ENCODE results near the gene FSD1L.

FSD1L gene

DNA sequence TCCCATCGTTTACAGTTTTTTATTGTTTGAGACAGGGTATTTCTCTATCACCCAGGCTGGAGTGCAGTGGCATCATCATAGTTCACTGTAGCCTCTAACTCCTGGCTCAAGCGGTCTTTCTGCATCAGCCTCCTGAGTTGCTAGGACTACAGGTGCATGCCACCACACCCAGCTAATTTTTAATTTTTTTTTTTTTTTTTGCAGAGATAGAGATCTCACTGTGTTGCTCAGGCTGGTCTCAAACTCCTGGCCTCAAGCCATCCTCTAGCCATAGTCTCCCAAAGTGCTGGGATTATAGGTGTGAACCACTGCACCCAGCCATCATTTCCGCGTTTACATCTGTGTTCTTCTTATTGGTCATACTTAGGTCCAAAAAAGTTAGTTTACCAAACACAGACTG lies 53.6 kb downstream of the FSD1L start:
- peak overlapping the region; percentile 2 for H3K4me3 ChIP-seq (ENCODE audit: low read depth, low read length)

DNA sequence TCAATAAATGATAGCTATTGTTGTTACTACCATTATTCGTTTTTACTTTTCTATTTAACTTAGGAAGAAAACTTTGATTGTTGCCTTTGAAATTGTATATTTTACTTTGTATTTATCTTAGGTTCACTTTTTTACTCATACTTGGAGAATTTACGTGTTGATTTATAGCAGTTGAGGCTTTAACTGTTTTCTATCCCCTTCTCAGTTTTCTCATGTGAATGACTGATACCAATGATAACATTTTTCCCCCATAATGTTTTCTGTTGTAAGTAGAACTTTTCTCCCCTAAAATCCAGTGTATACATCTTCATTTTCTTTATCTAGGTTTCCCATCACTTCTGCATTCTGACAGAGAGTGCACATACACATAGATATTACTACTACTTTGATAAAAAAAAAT lies 54.4 kb downstream of the FSD1L start:
- no peak for TF ChIP-seq CTCF (IDR thresholded peaks at IDR 0.05; ENCODE audit: borderline replicate concordance, insufficient read depth, low read depth, low read length)
- no peak overlapping the region for H3K4me3 ChIP-seq (ENCODE audit: low read depth, low read length)

More for the DNA sequence above, 53.6 kb downstream of the FSD1L start:
- TF ChIP-seq CTCF (IDR thresholded peaks at IDR 0.05; ENCODE audit: borderline replicate concordance, insufficient read depth, low read depth, low read length) = no peak

DNA sequence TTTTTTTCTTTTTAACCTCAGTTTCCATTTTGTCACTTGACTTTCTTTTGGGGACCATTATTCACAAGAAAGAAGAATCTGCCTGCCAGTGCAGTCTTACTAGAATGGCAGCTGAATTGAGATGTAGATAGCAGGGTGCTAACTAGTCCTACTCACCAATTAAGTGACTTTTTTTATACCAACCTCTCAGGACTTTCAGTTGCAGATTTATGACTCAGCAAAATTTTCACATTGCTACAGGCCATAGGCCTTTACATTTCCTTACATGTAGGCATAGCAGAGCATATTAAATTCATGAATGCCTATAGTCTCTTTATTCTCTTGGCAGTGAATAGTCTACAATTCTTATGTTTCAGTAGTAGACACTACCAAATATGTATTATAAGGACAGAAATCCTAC lies 56.0 kb downstream of the FSD1L start:
- no peak for TF ChIP-seq CTCF (IDR thresholded peaks at IDR 0.05; ENCODE audit: borderline replicate concordance, insufficient read depth, low read depth, low read length)
- no peak overlapping the region for H3K4me3 ChIP-seq (ENCODE audit: low read depth, low read length)

DNA sequence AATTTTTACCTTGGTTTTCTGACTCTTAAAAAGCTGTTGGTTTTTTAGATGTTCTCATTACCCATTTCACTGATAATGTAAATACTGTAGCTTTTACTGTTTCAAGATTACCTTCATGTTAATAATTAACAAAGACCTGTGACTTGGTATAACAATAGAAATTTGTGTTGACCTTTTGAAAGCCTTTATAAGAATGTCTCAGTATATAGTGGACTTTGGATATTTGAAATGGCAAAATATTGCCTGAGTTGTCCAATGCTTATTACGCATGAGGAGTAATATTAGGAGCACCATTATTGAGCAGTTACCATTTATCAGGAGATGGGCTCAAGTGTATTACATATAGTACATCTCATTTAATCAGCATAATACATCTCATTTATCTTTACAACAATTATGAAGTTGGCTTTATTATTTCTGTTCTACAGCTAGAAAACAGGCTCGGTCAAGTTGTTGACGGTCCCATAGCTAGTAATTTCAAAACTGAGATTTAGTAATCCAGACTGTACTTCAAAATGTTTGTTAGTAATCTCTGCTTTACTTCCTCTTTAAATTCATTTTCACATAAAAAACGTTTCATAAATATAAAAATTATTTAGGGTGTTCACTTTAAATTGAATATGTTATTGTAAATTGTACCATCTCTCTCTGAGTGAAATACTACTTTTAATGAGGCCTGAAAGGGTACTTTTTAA lies 59.4 kb downstream of the FSD1L start:
- no peak for TF ChIP-seq CTCF (IDR thresholded peaks at IDR 0.05; ENCODE audit: borderline replicate concordance, insufficient read depth, low read depth, low read length)

DNA sequence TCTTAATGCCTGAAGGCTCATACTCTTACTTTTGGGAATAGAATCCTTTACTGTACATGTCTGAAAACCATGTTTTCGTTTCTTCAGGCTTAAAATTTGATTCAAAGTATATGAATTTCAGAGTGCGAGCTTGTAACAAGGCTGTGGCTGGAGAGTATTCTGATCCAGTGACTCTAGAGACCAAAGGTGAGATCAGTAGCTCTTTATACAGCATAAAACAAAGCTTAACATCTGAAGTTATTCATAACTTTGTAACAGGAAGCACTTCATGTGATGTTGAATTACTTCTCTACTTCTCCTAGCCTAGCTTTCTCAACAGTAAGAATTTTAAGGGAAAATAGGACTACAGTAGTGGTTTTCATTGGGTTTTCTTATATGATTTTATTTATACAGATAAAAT lies 60.7 kb downstream of the FSD1L start:
- no peak for TF ChIP-seq CTCF (IDR thresholded peaks at IDR 0.05; ENCODE audit: borderline replicate concordance, insufficient read depth, low read depth, low read length)
- no peak overlapping the region for H3K4me3 ChIP-seq (ENCODE audit: low read depth, low read length)

More for the DNA sequence above, 59.4 kb downstream of the FSD1L start:
- no peak overlapping the region for H3K4me3 ChIP-seq (ENCODE audit: low read depth, low read length)

- no peak overlapping the region for H3K4me3 ChIP-seq (ENCODE audit: low read depth, low read length)
- TF ChIP-seq CTCF (IDR thresholded peaks at IDR 0.05; ENCODE audit: borderline replicate concordance, insufficient read depth, low read depth, low read length) = no peak
These were observed 62.2 kb downstream of the FSD1L start for GRCh38 chr9:105510024-105510423.

DNA sequence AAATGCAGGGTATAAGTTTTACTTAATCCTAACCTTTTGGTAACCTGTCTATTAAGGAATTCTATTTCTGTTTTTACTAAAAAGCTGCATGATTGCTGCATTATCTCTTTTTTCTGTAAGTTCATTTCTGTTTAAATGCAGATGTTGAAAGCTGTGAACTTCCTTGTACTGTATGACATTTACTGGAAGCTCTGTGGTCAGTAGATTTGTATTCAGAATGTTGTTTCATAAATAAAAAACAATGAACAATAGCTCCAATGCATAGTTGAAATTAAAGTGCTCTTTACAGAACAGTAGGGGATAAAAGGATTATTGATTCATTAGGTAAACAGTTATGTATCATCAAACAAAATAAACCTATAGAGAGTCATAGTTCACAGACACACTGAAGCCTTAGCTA lies 63.6 kb downstream of the FSD1L start:
- no peak overlapping the region for H3K4me3 ChIP-seq (ENCODE audit: low read depth, low read length)
- TF ChIP-seq CTCF (IDR thresholded peaks at IDR 0.05; ENCODE audit: borderline replicate concordance, insufficient read depth, low read depth, low read length) = no peak
